Activated CD8-positive, alpha-beta T cell treated with anti-CD3 and anti-CD28 coated beads for 36 hours (primary cell): Measurements from ENCODE around the gene PHPT1. TPM values are rescaled to one million over a fixed set of nuclear protein-coding genes. Genes with fewer than 3 reads are reported as not detected.
"Not testable (repeated sequence)": the region's sequence is repeated elsewhere in the genome, so short reads cannot be mapped to it uniquely, and the experiment has no call there.

Experiments
- ATAC-seq: fragments of 200-7000 bp; cut with Tn5 transposase; one replicate; pipeline ENCODE4 v1.10.0; 2021; ENCODE audit warnings: mild to moderate bottlenecking, moderate library complexity
- CTCF ChIA-PET: fragments of 350-600 bp; sonication (Branson Sonifier 250); formaldehyde crosslinking; loops from one replicate; lab custom pipeline; 2021; ENCODE audit warnings: antibody characterized with exemption; lab: Charles Lee
- POLR2A ChIA-PET: fragments of 350-600 bp; sonication (Branson Sonifier 250); formaldehyde crosslinking; loops from one replicate; lab custom pipeline; 2021; ENCODE audit warnings: antibody characterized with exemption; lab: Charles Lee
- DNase-seq: peaks from one replicate; pipeline ENCODE4 v3.0.0-alpha.2; 2020
- H3K27ac Mint-ChIP-seq: one replicate; pipeline ENCODE4 v1.8.0; 2021; ENCODE audit warnings: mild to moderate bottlenecking, mixed read lengths
- H3K27me3 Mint-ChIP-seq: one replicate; pipeline ENCODE4 v1.8.0; 2021; ENCODE audit warnings: mixed read lengths
- H3K36me3 Mint-ChIP-seq: one replicate; pipeline ENCODE4 v1.8.0; 2021; ENCODE audit warnings: low read depth, mixed read lengths
- H3K4me1 Mint-ChIP-seq: one replicate; pipeline ENCODE4 v1.8.0; 2021; ENCODE audit warnings: low read depth, mixed read lengths
- H3K4me3 Mint-ChIP-seq: one replicate; pipeline ENCODE4 v1.8.0; 2021; ENCODE audit warnings: mild to moderate bottlenecking, moderate library complexity, mixed read lengths
- H3K9me3 Mint-ChIP-seq: one replicate; pipeline ENCODE4 v1.8.0; 2021; ENCODE audit warnings: mixed read lengths
- intact Hi-C: fragments of 100-400 bp; cut with micrococcal nuclease; formaldehyde crosslinking; loops from one replicate; pipeline ENCODE4 v1.10.0; 2022
- total RNA-seq, 2 experiments: library from RNA; stranded (reverse); gene quantifications; one replicate each; pipeline ENCODE4 v1.2.3, GENCODE V29; 2021
- TF ChIP-seq, protein P1 (sequence below): fragments of 200-600 bp; IDR thresholded peaks from one replicate; pipeline ENCODE4 v1.8.0; 2022; ENCODE audit warnings: antibody characterized with exemption, mild to moderate bottlenecking

Gene PHPT1
- total RNA-seq, 2 experiments from 2014 or later: 123 to 124 TPM

DNA sequence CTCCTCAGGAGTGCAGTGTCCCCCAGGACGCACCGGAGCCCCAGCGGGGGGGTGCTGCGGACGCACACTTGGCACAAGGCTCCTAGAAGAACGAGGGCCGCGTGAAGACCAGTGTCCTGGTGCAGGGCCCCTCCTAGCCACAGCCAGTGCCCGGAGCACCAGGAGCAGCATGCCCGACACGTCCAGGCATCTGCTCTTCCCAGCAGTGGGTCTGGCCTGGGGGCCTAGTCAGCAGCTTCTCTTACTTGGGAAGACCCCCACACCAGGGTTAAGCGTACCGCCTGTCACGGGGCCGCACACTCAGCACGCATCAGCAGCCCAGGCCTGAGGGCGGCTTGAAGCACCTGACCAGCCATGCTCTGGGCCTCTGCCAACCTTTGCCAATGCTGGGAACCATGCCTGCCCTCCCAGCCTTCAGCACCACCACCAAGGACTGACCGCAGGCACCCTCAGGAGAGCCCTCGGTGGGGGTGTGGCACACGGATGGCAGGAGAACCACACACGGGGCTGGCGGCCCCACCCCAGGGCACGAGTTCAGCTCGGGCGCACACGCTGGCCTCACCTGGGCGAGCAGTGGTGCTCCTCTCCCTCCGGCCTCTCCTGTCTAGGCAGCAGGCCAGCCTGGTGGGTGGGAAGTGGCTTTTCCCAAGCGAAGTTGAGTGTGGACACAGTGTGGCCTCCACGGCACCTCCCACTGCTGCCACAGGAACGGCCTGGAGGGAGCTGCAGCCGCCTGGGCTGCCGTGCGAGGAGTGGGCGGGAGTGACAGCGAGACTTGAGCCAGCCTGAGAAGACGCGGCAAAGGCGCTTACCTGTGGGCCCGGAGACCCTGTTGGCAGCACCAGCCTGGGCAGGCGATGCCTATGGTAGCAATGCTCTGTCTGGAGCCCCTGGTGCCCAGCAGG is 19.0 kb upstream of the PHPT1 start:
- ATAC-seq (no peak), DNase-seq (no peak)
- Mint-ChIP-seq H3K4me3 (no peak overlapping the region), H3K36me3 (peaks cover 5% of the 10 kb centered on the region), H3K4me1 (no peaks in the 10 kb centered on the region), H3K27me3 (no peaks in the 10 kb centered on the region), H3K27ac (no peak overlapping the region), H3K9me3 (no peaks in the 10 kb centered on the region)
- intact Hi-C loops: no loop called here
- POLR2A ChIA-PET: no interaction called here
- CTCF ChIA-PET: interaction anchor here (0.8 to 1.1 kb wide), 2 partner anchors 11 to 199 kb away, joined by 3 read pairs; no protein-coding TSS in a partner anchor
- TF ChIP-seq, protein P1, sequence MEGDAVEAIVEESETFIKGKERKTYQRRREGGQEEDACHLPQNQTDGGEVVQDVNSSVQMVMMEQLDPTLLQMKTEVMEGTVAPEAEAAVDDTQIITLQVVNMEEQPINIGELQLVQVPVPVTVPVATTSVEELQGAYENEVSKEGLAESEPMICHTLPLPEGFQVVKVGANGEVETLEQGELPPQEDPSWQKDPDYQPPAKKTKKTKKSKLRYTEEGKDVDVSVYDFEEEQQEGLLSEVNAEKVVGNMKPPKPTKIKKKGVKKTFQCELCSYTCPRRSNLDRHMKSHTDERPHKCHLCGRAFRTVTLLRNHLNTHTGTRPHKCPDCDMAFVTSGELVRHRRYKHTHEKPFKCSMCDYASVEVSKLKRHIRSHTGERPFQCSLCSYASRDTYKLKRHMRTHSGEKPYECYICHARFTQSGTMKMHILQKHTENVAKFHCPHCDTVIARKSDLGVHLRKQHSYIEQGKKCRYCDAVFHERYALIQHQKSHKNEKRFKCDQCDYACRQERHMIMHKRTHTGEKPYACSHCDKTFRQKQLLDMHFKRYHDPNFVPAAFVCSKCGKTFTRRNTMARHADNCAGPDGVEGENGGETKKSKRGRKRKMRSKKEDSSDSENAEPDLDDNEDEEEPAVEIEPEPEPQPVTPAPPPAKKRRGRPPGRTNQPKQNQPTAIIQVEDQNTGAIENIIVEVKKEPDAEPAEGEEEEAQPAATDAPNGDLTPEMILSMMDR: no peak

GRCh38 chr9:136831002-136831719 is 18.0 kb upstream of the PHPT1 start:
- TF ChIP-seq, protein P1: no peak
- intact Hi-C loops: no loop called here
- Mint-ChIP-seq H3K27ac (no peak overlapping the region), H3K4me1 (no peaks in the 10 kb centered on the region), H3K27me3 (no peaks in the 10 kb centered on the region), H3K9me3 (no peaks in the 10 kb centered on the region), H3K4me3 (no peak overlapping the region), H3K36me3 (peaks cover 4% of the 10 kb centered on the region)
- POLR2A ChIA-PET: interaction anchor here (1.2 kb wide), 1 partner anchor 9 kb away, joined by 3 read pairs; no protein-coding TSS in a partner anchor
- DNase-seq: no peak
- no peak for ATAC-seq
- CTCF ChIA-PET: no interaction called here

- ChIA-PET CTCF (interaction anchor here (1.2 kb wide), 1 partner anchor 10 kb away, joined by 3 read pairs; no protein-coding TSS in a partner anchor), POLR2A (interaction anchor here (1.2 kb wide), 1 partner anchor 8 kb away, joined by 3 read pairs; no protein-coding TSS in a partner anchor)
- no peak for ATAC-seq
- H3K27me3 Mint-ChIP-seq: no peaks in the 10 kb centered on the region
- H3K36me3 Mint-ChIP-seq: peaks cover 3% of the 10 kb centered on the region
- H3K27ac Mint-ChIP-seq: no peak overlapping the region
- H3K9me3 Mint-ChIP-seq: no peaks in the 10 kb centered on the region
- intact Hi-C loops: no loop called here
- H3K4me1 Mint-ChIP-seq: no peaks in the 10 kb centered on the region
- H3K4me3 Mint-ChIP-seq: no peak overlapping the region
- TF ChIP-seq, protein P1: no peak
- no peak for DNase-seq
Measured at GRCh38 chr9:136831720-136832104, 17.5 kb upstream of the PHPT1 start.

DNA sequence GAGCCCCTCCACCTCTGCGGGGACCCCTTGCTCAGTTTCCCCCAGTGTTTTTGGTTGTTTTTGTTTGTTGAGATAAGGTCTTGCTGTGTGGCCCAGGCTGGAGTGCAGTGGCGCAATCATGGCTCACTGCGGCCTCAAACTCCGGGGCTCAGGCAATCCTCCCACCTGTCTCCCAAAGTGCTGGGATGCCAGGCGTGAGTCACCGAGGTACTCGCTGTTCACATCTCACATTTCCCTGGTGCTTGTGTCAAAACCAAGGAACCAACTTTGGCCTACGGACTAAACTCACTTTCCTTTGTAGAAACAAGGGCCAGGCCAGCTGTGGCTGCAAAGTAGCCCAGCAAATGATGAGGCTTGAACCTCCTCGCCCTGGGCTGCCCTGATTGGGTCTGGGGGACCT is 16.6 kb upstream of the PHPT1 start:
- no peak overlapping the region for H3K27ac Mint-ChIP-seq
- POLR2A ChIA-PET: interaction anchor here (1.2 kb wide), 1 partner anchor 8 kb away, joined by 3 read pairs; no protein-coding TSS in a partner anchor
- H3K36me3 Mint-ChIP-seq: peaks cover 3% of the 10 kb centered on the region
- H3K9me3 Mint-ChIP-seq: no peaks in the 10 kb centered on the region
- ATAC-seq: no peak
- H3K27me3 Mint-ChIP-seq: no peaks in the 10 kb centered on the region
- TF ChIP-seq, protein P1: no peak
- H3K4me1 Mint-ChIP-seq: no peaks in the 10 kb centered on the region
- no peak overlapping the region for H3K4me3 Mint-ChIP-seq
- CTCF ChIA-PET: interaction anchor here (0.6 to 1.2 kb wide), 2 partner anchors 9 to 244 kb away, joined by 3 read pairs; no protein-coding TSS in a partner anchor
- intact Hi-C loops: no loop called here
- DNase-seq: no peak

DNA sequence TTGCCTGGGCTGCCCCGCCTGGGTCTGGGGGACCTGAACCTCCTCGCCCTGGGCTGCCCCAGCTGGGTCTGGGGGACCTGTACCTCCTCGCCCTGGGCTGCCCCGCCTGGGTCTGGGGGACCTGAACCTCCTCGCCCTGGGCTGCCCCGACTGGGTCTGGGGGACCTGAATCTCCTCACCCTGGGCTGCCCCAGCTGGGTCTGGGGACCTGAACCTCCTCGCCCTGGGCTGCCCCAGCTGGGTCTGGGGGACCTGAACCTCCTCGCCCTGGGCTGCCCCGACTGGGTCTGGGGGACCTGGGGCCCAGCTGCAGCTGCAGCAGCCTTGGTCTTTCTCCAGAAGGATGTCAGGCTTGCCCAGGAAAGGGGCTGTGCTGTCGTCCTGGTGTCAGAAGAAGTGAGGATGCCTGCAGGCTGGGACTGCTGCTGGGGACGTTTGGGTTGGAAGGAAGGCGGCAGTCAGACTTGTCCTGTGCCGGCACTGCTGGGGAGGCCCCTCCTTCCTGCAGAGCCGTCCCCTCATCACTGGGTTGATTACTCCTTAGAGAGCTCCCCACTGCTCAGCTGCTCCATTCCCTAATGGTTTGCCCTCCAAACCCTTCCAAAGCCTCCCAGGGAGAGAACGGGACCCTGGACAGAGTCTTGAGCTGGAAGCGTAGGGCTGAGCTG is 15.7 kb upstream of the PHPT1 start:
- DNase-seq, H3K27ac Mint-ChIP-seq, H3K4me3 Mint-ChIP-seq, intact Hi-C loops, H3K9me3 Mint-ChIP-seq, ATAC-seq, H3K36me3 Mint-ChIP-seq, POLR2A ChIA-PET, H3K27me3 Mint-ChIP-seq, H3K4me1 Mint-ChIP-seq: not testable (repeated sequence)
- CTCF ChIA-PET: interaction anchor here (0.6 to 1.0 kb wide), 3 partner anchors 14 to 245 kb away, joined by 3 to 4 read pairs (median 3); no protein-coding TSS in a partner anchor
